CD4-positive, alpha-beta T cell (primary cell): ENCODE results near the gene HECTD1. TPM values are rescaled to one million over a fixed set of nuclear protein-coding genes. Genes with fewer than 3 reads are reported as not detected.

Experiments used
- ATAC-seq: fragments of 200-7000 bp; cut with Tn5 transposase; one replicate; pipeline ENCODE4 v1.10.0; 2022; ENCODE audit warnings: mild to moderate bottlenecking; ENCODE audit not compliant: poor library complexity
- CTCF ChIA-PET: fragments of 350-600 bp; sonication (Branson Sonifier 250); formaldehyde crosslinking; loops from one replicate; lab custom pipeline; 2021; ENCODE audit warnings: antibody characterized with exemption, inconsistent platforms; lab: Charles Lee
- POLR2A ChIA-PET: fragments of 350-600 bp; sonication (Branson Sonifier 250); formaldehyde crosslinking; loops from one replicate; lab custom pipeline; 2021; ENCODE audit warnings: antibody characterized with exemption, inconsistent platforms; lab: Charles Lee
- DNase-seq, 14 experiments: peaks; one replicate each; pipeline ENCODE4 v3.0.0-alpha.2; 2013 to 2020; ENCODE audit warnings: mixed read lengths in 2 of 14
- H3K27ac ChIP-seq, 2 donors: one replicate each; pipeline versions ENCODE4 v1.5.1 to v1.7.0; 2013; ENCODE audit warnings: low read length in 2 of 2, low read depth in 1 of 2, mild to moderate bottlenecking in 1 of 2
- H3K27me3 ChIP-seq, 2 experiments: 1 replicate in 1 of 2; 2 replicates in 1 of 2; pipeline versions ENCODE4 v1.6.1 to v1.7.0; 2013; ENCODE audit warnings: low read length in 2 of 2, control low read depth in 1 of 2, mild to moderate bottlenecking in 1 of 2, moderate library complexity in 1 of 2; ENCODE audit not compliant: insufficient read depth in 2 of 2, control insufficient read depth in 1 of 2
- H3K36me3 ChIP-seq: one replicate; pipeline ENCODE4 v1.6.1; 2013; ENCODE audit warnings: low read length, control low read depth; ENCODE audit not compliant: insufficient read depth
- H3K4me1 ChIP-seq: one replicate; pipeline ENCODE4 v1.6.1; 2013; ENCODE audit warnings: low read length, control low read depth; ENCODE audit not compliant: insufficient read depth
- H3K4me3 ChIP-seq: one replicate; pipeline ENCODE4 v1.5.1; 2013; ENCODE audit warnings: mild to moderate bottlenecking, low read length, moderate library complexity
- H3K9me3 ChIP-seq, 2 experiments: 1 replicate in 1 of 2; 2 replicates in 1 of 2; pipeline versions ENCODE4 v1.6.1 to v1.7.0; 2013; ENCODE audit warnings: low read length in 2 of 2, mild to moderate bottlenecking in 2 of 2, control low read depth in 1 of 2, moderate library complexity in 1 of 2; ENCODE audit not compliant: control insufficient read depth in 1 of 2, insufficient read depth in 1 of 2
- H3K27ac Mint-ChIP-seq: one replicate; pipeline ENCODE4 v1.8.0; 2020; ENCODE audit warnings: mixed read lengths
- H3K27me3 Mint-ChIP-seq: one replicate; pipeline ENCODE4 v1.8.0; 2021; ENCODE audit warnings: mixed read lengths
- H3K36me3 Mint-ChIP-seq: one replicate; pipeline ENCODE4 v1.8.0; 2021; ENCODE audit warnings: low read depth, mixed read lengths
- H3K4me1 Mint-ChIP-seq: one replicate; pipeline ENCODE4 v1.8.0; 2021; ENCODE audit warnings: low read depth, mixed read lengths
- H3K4me3 Mint-ChIP-seq: one replicate; pipeline ENCODE4 v1.8.0; 2020; ENCODE audit warnings: mild to moderate bottlenecking, mixed read lengths
- H3K9me3 Mint-ChIP-seq: one replicate; pipeline ENCODE4 v1.8.0; 2020; ENCODE audit warnings: mixed read lengths
- CTCF ChIP-seq: fragments of 200-600 bp; IDR thresholded peaks from one replicate; pipeline ENCODE4 v1.8.0; 2022; ENCODE audit warnings: antibody characterized with exemption, mild to moderate bottlenecking
- intact Hi-C, 2 experiments: fragments of 100-400 bp; cut with DNase I in 1 of 2; cut with micrococcal nuclease in 1 of 2; formaldehyde crosslinking; loops; one replicate each; pipeline versions ENCODE4 v1.15.1 to v1.9.0; 2023 to 2025; cut with DNase I, micrococcal nuclease
- total RNA-seq, 174 experiments: library from RNA in 2 of 174; stranded (reverse) in 2 of 174; gene quantifications; one replicate each; pipeline ENCODE4 v1.2.3 and lab custom pipeline; 2021 to 2026

HECTD1 gene
- total RNA-seq, 2 experiments from 2014 or later, result 162 to 168 TPM

GRCh38 chr14:31255286-31255685, 47.7 kb upstream of the HECTD1 start:
- no peak for TF ChIP-seq CTCF
- no peak for ATAC-seq
- intact Hi-C loops, result no loop called here
- H3K36me3 Mint-ChIP-seq, result no peaks in the 10 kb centered on the region
- CTCF ChIA-PET, result no interaction called here
- Histone ChIP-seq H3K27ac (no peak overlapping the region), H3K4me3 (no peak overlapping the region), H3K9me3 (no peaks in the 10 kb centered on the region), H3K36me3 (no peaks in the 10 kb centered on the region), H3K4me1 (no peaks in the 10 kb centered on the region), H3K27me3 (no peaks in the 10 kb centered on the region)
- no peak overlapping the region for H3K4me3 Mint-ChIP-seq
- no peaks in the 10 kb centered on the region for H3K9me3 Mint-ChIP-seq
- H3K27me3 Mint-ChIP-seq, result no peaks in the 10 kb centered on the region
- H3K4me1 Mint-ChIP-seq, result no peaks in the 10 kb centered on the region
- no peak for DNase-seq
- no peak overlapping the region for H3K27ac Mint-ChIP-seq
- POLR2A ChIA-PET, result no interaction called here

GRCh38 chr14:31253746-31254471, 46.3 kb upstream of the HECTD1 start:
- CTCF ChIA-PET, result interaction anchor here (0.7 kb wide), 1 partner anchor 349 kb away, joined by 4 read pairs; no protein-coding TSS in a partner anchor
- Mint-ChIP-seq H3K27ac (no peak overlapping the region), H3K27me3 (no peaks in the 10 kb centered on the region), H3K9me3 (no peaks in the 10 kb centered on the region), H3K4me3 (no peak overlapping the region), H3K4me1 (no peaks in the 10 kb centered on the region), H3K36me3 (no peaks in the 10 kb centered on the region)
- Histone ChIP-seq H3K9me3 (no peaks in the 10 kb centered on the region), H3K4me1 (no peaks in the 10 kb centered on the region), H3K36me3 (no peaks in the 10 kb centered on the region), H3K27me3 (no peaks in the 10 kb centered on the region), H3K27ac (no peak overlapping the region), H3K4me3 (no peak overlapping the region)
- intact Hi-C loops, result no loop called here
- POLR2A ChIA-PET, result interaction anchor here (1.6 kb wide), 1 partner anchor 47 kb away, joined by 5 read pairs; the partner anchor contains the start of gene HECTD1
- ATAC-seq, result no peak
- no peak for TF ChIP-seq CTCF
- no peak for DNase-seq

- ChIA-PET CTCF (no interaction called here), POLR2A (no interaction called here)
- Mint-ChIP-seq H3K4me3 (no peak overlapping the region), H3K4me1 (no peaks in the 10 kb centered on the region), H3K27me3 (no peaks in the 10 kb centered on the region), H3K36me3 (no peaks in the 10 kb centered on the region), H3K27ac (no peak overlapping the region), H3K9me3 (no peaks in the 10 kb centered on the region)
- Histone ChIP-seq H3K4me3 (no peak overlapping the region), H3K4me1 (no peaks in the 10 kb centered on the region), H3K27ac (no peak overlapping the region), H3K27me3 (no peaks in the 10 kb centered on the region), H3K9me3 (no peaks in the 10 kb centered on the region), H3K36me3 (no peaks in the 10 kb centered on the region)
- DNase-seq (no peak), ATAC-seq (no peak)
- intact Hi-C loops, result no loop called here
- no peak for TF ChIP-seq CTCF
These were observed 45.3 kb upstream of the HECTD1 start for GRCh38 chr14:31252865-31253264.
